ENCODE measurements around the gene PTPRM.

DNA sequence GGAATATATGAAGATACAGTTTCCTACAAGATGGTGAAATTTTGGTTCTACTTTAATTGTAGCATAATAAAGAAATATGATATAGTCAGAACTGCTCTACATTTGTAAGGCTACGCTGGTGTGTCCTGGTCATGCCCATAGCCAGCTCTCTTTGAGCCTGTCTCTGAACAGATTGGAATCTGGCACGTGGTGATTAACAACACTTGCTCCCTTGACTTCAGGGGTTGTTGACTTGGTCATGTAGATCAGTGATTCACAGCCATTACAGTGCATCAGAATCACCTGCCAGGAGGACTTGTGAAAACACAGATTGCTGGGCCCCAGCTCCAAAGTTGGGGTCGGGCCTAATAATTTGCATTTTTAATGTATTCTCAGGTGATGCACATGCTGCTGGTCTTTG is 80.4 kb downstream of the PTPRM start:
- TF ChIP-seq, protein P1, sequence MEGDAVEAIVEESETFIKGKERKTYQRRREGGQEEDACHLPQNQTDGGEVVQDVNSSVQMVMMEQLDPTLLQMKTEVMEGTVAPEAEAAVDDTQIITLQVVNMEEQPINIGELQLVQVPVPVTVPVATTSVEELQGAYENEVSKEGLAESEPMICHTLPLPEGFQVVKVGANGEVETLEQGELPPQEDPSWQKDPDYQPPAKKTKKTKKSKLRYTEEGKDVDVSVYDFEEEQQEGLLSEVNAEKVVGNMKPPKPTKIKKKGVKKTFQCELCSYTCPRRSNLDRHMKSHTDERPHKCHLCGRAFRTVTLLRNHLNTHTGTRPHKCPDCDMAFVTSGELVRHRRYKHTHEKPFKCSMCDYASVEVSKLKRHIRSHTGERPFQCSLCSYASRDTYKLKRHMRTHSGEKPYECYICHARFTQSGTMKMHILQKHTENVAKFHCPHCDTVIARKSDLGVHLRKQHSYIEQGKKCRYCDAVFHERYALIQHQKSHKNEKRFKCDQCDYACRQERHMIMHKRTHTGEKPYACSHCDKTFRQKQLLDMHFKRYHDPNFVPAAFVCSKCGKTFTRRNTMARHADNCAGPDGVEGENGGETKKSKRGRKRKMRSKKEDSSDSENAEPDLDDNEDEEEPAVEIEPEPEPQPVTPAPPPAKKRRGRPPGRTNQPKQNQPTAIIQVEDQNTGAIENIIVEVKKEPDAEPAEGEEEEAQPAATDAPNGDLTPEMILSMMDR (IDR thresholded peaks at IDR 0.05) = no peak
- TF ChIP-seq, protein P2, sequence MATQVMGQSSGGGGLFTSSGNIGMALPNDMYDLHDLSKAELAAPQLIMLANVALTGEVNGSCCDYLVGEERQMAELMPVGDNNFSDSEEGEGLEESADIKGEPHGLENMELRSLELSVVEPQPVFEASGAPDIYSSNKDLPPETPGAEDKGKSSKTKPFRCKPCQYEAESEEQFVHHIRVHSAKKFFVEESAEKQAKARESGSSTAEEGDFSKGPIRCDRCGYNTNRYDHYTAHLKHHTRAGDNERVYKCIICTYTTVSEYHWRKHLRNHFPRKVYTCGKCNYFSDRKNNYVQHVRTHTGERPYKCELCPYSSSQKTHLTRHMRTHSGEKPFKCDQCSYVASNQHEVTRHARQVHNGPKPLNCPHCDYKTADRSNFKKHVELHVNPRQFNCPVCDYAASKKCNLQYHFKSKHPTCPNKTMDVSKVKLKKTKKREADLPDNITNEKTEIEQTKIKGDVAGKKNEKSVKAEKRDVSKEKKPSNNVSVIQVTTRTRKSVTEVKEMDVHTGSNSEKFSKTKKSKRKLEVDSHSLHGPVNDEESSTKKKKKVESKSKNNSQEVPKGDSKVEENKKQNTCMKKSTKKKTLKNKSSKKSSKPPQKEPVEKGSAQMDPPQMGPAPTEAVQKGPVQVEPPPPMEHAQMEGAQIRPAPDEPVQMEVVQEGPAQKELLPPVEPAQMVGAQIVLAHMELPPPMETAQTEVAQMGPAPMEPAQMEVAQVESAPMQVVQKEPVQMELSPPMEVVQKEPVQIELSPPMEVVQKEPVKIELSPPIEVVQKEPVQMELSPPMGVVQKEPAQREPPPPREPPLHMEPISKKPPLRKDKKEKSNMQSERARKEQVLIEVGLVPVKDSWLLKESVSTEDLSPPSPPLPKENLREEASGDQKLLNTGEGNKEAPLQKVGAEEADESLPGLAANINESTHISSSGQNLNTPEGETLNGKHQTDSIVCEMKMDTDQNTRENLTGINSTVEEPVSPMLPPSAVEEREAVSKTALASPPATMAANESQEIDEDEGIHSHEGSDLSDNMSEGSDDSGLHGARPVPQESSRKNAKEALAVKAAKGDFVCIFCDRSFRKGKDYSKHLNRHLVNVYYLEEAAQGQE (IDR thresholded peaks at IDR 0.05; ENCODE audit: insufficient read depth in 1 of 2, low read depth in 2 of 2, low read length in 1 of 2) = no peak
- TF ChIP-seq POLR2AphosphoS5 (IDR thresholded peaks at IDR 0.05; ENCODE audit: low read depth, low read length) = no peak
- no peak for TF ChIP-seq SIN3A (IDR thresholded peaks at IDR 0.05; ENCODE audit: borderline replicate concordance, insufficient read depth, low read depth, low read length)

Data from Panc1 (cell line).